Esophagus mucosa (tissue), 1 donor: ENCODE data around the gene TMOD1. TPM values are rescaled to one million over a fixed set of nuclear protein-coding genes. Genes with fewer than 3 reads are reported as not detected.
"Not testable (repeated sequence)": the region's sequence is repeated elsewhere in the genome, so short reads cannot be mapped to it uniquely, and the experiment has no call there.

Source experiments
- ATAC-seq: fragments of 200-7000 bp; cut with Tn5 transposase; one replicate; pipeline ENCODE4 v1.9.1; 2020
- total RNA-seq: library from RNA; stranded (reverse); gene quantifications from one replicate; pipeline ENCODE4 v1.2.4, GENCODE V29; 2023
- donor health status: DM: yes; HTN: yes; CAD: no.

TMOD1 gene
- total RNA-seq, 1 donor from 2014 or later: 0.60 TPM

- no peak for ATAC-seq
Observed at GRCh38 chr9:97568461-97569275, 67.2 kb downstream of the TMOD1 start.

GRCh38 chr9:97570899-97571298, 69.4 kb downstream of the TMOD1 start:
- ATAC-seq: no peak

GRCh38 chr9:97571664-97572063, 70.2 kb downstream of the TMOD1 start:
- ATAC-seq: no peak

GRCh38 chr9:97572196-97572891, 70.9 kb downstream of the TMOD1 start:
- ATAC-seq: no peak

GRCh38 chr9:97572892-97573365, 71.5 kb downstream of the TMOD1 start:
- no peak for ATAC-seq

GRCh38 chr9:97573482-97574073, 72.1 kb downstream of the TMOD1 start:
- no peak for ATAC-seq

GRCh38 chr9:97574101-97574571, 72.7 kb downstream of the TMOD1 start:
- not testable (repeated sequence) for ATAC-seq

- ATAC-seq: not testable (repeated sequence)
Observed at GRCh38 chr9:97574921-97575672, 73.6 kb downstream of the TMOD1 start.

GRCh38 chr9:97575673-97576200, 74.3 kb downstream of the TMOD1 start:
- no peak for ATAC-seq

GRCh38 chr9:97577051-97577450, 75.6 kb downstream of the TMOD1 start:
- ATAC-seq: no peak

- ATAC-seq: no peak
Observed at GRCh38 chr9:97578846-97579245, 77.4 kb downstream of the TMOD1 start.

GRCh38 chr9:97579914-97580313, 78.4 kb downstream of the TMOD1 start:
- no peak for ATAC-seq

GRCh38 chr9:97581590-97581989, 80.1 kb downstream of the TMOD1 start:
- not testable (repeated sequence) for ATAC-seq

GRCh38 chr9:97584778-97585177, 83.3 kb downstream of the TMOD1 start:
- ATAC-seq: not testable (repeated sequence)

- ATAC-seq: not testable (repeated sequence)
Observed at GRCh38 chr9:97586909-97587308, 85.4 kb downstream of the TMOD1 start.

- ATAC-seq: no peak
Observed at GRCh38 chr9:97591535-97591934, 90.1 kb downstream of the TMOD1 start.

- no peak for ATAC-seq
Observed at GRCh38 chr9:97592126-97592525, 90.7 kb downstream of the TMOD1 start.

- no peak for ATAC-seq
Observed at GRCh38 chr9:97593960-97594359, 92.5 kb downstream of the TMOD1 start.

- no peak for ATAC-seq
Observed at GRCh38 chr9:97594381-97594921, 93.0 kb downstream of the TMOD1 start.

GRCh38 chr9:97596906-97597305, 95.4 kb downstream of the TMOD1 start:
- no peak for ATAC-seq

GRCh38 chr9:97598461-97599288, 97.2 kb downstream of the TMOD1 start:
- ATAC-seq: peak; percentile 74
